Activated naive CD8-positive, alpha-beta T cell (primary cell): ENCODE data around the gene DAB2.

ENCODE experiments used
- H3K27ac Mint-ChIP-seq: one replicate; pipeline ENCODE4 v1.8.0; 2021; ENCODE audit warnings: mixed read lengths
- H3K27me3 Mint-ChIP-seq: one replicate; pipeline ENCODE4 v1.8.0; 2021; ENCODE audit warnings: mixed read lengths
- H3K36me3 Mint-ChIP-seq: one replicate; pipeline ENCODE4 v1.8.0; 2021; ENCODE audit warnings: mixed read lengths
- H3K4me1 Mint-ChIP-seq: one replicate; pipeline ENCODE4 v1.8.0; 2021; ENCODE audit warnings: low read depth, mixed read lengths
- H3K4me3 Mint-ChIP-seq: one replicate; pipeline ENCODE4 v1.8.0; 2021; ENCODE audit warnings: mild to moderate bottlenecking, mixed read lengths
- H3K9me3 Mint-ChIP-seq: one replicate; pipeline ENCODE4 v1.8.0; 2021; ENCODE audit warnings: low read depth, mixed read lengths

DAB2 gene

GRCh38 chr5:39364367-39364766 is 60.4 kb downstream of the DAB2 start, which contains the start of gene C9:
C9 (minus strand) TSS chr5:39364495; CDS start chr5:39364464, 31 bp downstream.
- no peaks in the 10 kb centered on the region for H3K9me3 Mint-ChIP-seq
- no peak within 1 kb of the TSS for H3K27ac Mint-ChIP-seq
- H3K36me3 Mint-ChIP-seq = no peaks in the 10 kb centered on the region
- no peaks in the 10 kb centered on the region for H3K4me1 Mint-ChIP-seq
- H3K4me3 Mint-ChIP-seq = no peak within 1 kb of the TSS
- peaks cover 2% of the 10 kb centered on the region for H3K27me3 Mint-ChIP-seq

- no peak overlapping the region for H3K4me3 Mint-ChIP-seq
- no peaks in the 10 kb centered on the region for H3K27me3 Mint-ChIP-seq
- peaks cover 2% of the 10 kb centered on the region for H3K9me3 Mint-ChIP-seq
- no peaks in the 10 kb centered on the region for H3K36me3 Mint-ChIP-seq
- no peaks in the 10 kb centered on the region for H3K4me1 Mint-ChIP-seq
- H3K27ac Mint-ChIP-seq = no peak overlapping the region
Measured at GRCh38 chr5:39363217-39363616, 61.6 kb downstream of the DAB2 start.

DNA sequence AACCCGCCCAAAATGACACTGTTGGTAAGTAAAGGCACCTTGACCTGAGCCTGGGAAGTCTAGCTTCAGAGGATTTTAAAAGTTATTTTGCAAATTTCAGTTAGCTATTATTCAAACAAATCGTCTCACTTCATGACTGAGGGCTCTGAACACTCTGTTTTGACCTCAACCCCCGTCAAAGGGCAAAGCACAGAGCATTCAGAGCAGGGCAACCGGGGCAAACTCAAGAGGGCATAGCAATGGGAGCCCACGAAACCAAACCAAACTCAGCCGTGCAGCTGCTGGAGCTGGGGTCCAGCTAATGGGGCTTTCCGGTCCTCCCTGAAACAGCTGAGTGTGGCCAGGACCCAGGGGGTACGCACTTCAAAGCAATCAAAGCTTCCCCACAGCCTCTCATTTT is 62.1 kb downstream of the DAB2 start:
- no peaks in the 10 kb centered on the region for H3K36me3 Mint-ChIP-seq
- no peaks in the 10 kb centered on the region for H3K27me3 Mint-ChIP-seq
- H3K27ac Mint-ChIP-seq = no peak overlapping the region
- H3K4me3 Mint-ChIP-seq = no peak overlapping the region
- H3K9me3 Mint-ChIP-seq = peaks cover 4% of the 10 kb centered on the region
- H3K4me1 Mint-ChIP-seq = no peaks in the 10 kb centered on the region

GRCh38 chr5:39361306-39361705 is 63.5 kb downstream of the DAB2 start:
- no peaks in the 10 kb centered on the region for H3K36me3 Mint-ChIP-seq

DNA sequence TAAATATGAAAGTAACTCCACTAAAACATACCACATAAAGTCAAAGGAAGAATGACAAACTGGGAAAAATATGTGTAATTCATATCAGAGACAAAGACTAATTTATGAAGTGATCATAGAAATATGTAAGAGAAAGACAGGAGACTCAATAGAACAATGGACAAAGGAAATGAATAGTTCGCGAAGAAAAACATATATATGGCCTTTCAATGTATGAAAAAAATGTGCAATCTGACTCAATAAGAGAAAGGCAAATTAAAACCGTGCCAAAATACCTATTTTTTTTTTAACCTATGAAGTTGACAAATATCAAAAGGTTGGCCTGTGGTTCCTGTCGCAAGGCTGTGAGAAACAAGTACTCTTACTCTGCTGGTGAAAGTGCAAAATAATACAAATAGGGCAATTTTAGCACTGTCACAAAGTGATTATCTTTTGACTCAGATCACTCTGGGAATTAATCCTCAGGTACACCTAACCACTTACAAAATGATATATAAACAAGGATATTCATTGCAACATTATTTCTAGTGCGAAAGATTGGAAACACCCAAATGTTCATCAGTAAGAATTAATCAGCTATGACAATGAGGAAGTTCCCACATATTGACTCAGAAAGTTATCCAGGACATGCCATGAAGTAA is 64.2 kb downstream of the DAB2 start:
- peaks cover 1% of the 10 kb centered on the region for H3K27me3 Mint-ChIP-seq
- no peak overlapping the region for H3K4me3 Mint-ChIP-seq
- H3K9me3 Mint-ChIP-seq = peaks cover 4% of the 10 kb centered on the region
- no peak overlapping the region for H3K27ac Mint-ChIP-seq
- H3K36me3 Mint-ChIP-seq = no peaks in the 10 kb centered on the region
- H3K4me1 Mint-ChIP-seq = no peaks in the 10 kb centered on the region

More at GRCh38 chr5:39361306-39361705, 63.5 kb downstream of the DAB2 start:
- Mint-ChIP-seq H3K27me3 (no peaks in the 10 kb centered on the region), H3K9me3 (peaks cover 4% of the 10 kb centered on the region), H3K4me1 (no peaks in the 10 kb centered on the region), H3K27ac (no peak overlapping the region), H3K4me3 (no peak overlapping the region)

- Mint-ChIP-seq H3K27ac (no peak overlapping the region), H3K9me3 (peaks cover 19% of the 10 kb centered on the region), H3K27me3 (peaks cover 1% of the 10 kb centered on the region), H3K4me1 (no peaks in the 10 kb centered on the region), H3K4me3 (no peak overlapping the region), H3K36me3 (peaks cover 6% of the 10 kb centered on the region)
Measured at GRCh38 chr5:39356263-39356662, 68.5 kb downstream of the DAB2 start.

DNA sequence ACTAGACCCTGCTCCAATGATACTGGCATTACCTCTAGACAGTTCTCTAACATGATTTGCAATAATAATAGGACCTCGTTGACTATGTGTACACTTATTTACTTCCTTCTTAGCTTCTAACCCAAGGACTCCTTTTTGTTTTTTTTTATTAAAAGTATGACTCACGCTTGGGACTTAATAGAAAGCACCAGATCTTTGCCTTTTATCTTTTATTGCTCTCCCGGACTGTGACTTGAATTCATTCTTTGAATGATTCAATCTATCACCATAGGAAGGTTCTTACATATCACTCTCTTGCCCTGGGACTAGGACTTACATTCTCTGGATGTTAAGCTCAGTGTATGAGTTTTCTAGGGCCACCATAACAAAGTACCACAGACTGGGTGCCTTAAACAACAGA is 69.5 kb downstream of the DAB2 start:
- no peak overlapping the region for H3K27ac Mint-ChIP-seq
- no peak overlapping the region for H3K4me3 Mint-ChIP-seq
- peaks cover 20% of the 10 kb centered on the region for H3K9me3 Mint-ChIP-seq
- H3K4me1 Mint-ChIP-seq = no peaks in the 10 kb centered on the region
- peaks cover 1% of the 10 kb centered on the region for H3K27me3 Mint-ChIP-seq
- H3K36me3 Mint-ChIP-seq = peaks cover 6% of the 10 kb centered on the region

- Mint-ChIP-seq H3K9me3 (peaks cover 30% of the 10 kb centered on the region), H3K4me3 (no peak overlapping the region), H3K27ac (no peak overlapping the region), H3K36me3 (peaks cover 6% of the 10 kb centered on the region), H3K4me1 (no peaks in the 10 kb centered on the region), H3K27me3 (peaks cover 1% of the 10 kb centered on the region)
Measured at GRCh38 chr5:39353717-39354399, 70.9 kb downstream of the DAB2 start.

DNA sequence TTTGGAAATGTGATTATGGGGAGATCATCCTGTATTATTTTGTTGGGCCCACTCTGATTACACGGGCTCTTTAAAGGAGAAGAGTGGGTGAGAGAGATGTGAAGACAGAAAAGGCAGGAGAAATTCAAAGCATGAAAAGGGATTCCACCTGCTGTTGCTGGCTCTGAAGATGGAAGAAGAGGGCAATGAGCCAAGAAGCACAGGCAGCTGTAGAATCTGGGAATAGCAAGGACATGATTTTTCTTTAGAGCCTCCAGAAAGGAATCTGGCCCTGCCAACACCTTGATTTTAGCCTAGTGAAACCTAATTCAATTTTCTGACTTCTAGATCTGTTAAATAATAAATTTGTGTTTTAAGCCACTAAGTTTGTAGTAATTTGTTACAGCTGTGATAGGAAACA is 71.8 kb downstream of the DAB2 start:
- Mint-ChIP-seq H3K4me3 (no peak overlapping the region), H3K4me1 (no peaks in the 10 kb centered on the region), H3K27me3 (peaks cover 1% of the 10 kb centered on the region), H3K27ac (no peak overlapping the region), H3K9me3 (peaks cover 25% of the 10 kb centered on the region), H3K36me3 (peaks cover 6% of the 10 kb centered on the region)

GRCh38 chr5:39352170-39352569 is 72.6 kb downstream of the DAB2 start:
- Mint-ChIP-seq H3K36me3 (peaks cover 6% of the 10 kb centered on the region), H3K27me3 (peaks cover 1% of the 10 kb centered on the region), H3K9me3 (peaks cover 25% of the 10 kb centered on the region), H3K4me1 (no peaks in the 10 kb centered on the region), H3K27ac (no peak overlapping the region), H3K4me3 (no peak overlapping the region)

GRCh38 chr5:39349484-39349883 is 75.3 kb downstream of the DAB2 start:
- H3K27ac Mint-ChIP-seq = no peak overlapping the region
- H3K4me1 Mint-ChIP-seq = no peaks in the 10 kb centered on the region
- peaks cover 6% of the 10 kb centered on the region for H3K36me3 Mint-ChIP-seq
- peaks cover 25% of the 10 kb centered on the region for H3K9me3 Mint-ChIP-seq
- H3K27me3 Mint-ChIP-seq = peaks cover 6% of the 10 kb centered on the region
- no peak overlapping the region for H3K4me3 Mint-ChIP-seq

DNA sequence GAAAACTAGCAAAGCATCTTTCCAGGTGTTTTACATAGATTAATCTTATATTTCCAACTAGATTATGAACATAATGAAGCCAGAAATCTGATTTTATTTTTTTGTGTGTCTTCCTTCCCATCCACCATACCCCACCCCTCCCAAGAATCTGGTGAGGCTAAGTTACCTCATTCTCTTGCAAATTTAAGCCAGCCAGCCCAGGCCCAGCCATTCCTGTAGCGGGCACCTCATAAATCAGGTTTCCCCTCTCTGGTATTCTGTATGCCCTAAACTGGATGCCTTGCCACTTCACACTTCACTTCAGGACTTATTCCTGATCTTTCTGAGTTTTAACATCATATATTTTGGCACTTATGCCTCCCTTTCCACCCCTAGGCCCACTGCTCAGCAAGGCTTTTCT is 82.3 kb downstream of the DAB2 start:
- Mint-ChIP-seq H3K4me1 (no peaks in the 10 kb centered on the region), H3K4me3 (no peak overlapping the region), H3K27me3 (peaks cover 9% of the 10 kb centered on the region), H3K9me3 (no peaks in the 10 kb centered on the region), H3K36me3 (no peaks in the 10 kb centered on the region), H3K27ac (no peak overlapping the region)

- Mint-ChIP-seq H3K9me3 (no peaks in the 10 kb centered on the region), H3K27me3 (peaks cover 9% of the 10 kb centered on the region), H3K4me3 (no peak overlapping the region), H3K27ac (no peak overlapping the region), H3K4me1 (no peaks in the 10 kb centered on the region), H3K36me3 (no peaks in the 10 kb centered on the region)
Measured at GRCh38 chr5:39341896-39342295, 82.9 kb downstream of the DAB2 start.

DNA sequence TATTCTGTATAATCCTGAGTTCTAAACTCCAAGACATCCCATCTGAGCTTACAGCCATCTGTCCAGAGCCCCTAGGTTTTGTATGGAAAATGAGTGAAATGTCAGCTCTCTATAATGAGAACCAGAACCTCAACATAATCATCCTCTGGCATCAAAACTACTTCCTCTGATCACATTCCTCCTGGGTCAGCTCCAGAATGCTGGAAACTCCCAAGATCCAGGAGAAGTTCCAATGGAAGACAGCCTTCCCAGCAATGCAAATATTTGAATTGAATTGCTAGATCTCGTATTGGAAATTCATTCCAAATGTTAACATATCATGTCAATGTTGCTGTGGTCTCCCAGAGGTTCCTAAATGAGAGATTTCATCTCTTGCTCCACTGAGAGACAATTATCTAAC is 84.3 kb downstream of the DAB2 start:
- peaks cover 8% of the 10 kb centered on the region for H3K27me3 Mint-ChIP-seq
- H3K9me3 Mint-ChIP-seq = no peaks in the 10 kb centered on the region
- H3K36me3 Mint-ChIP-seq = no peaks in the 10 kb centered on the region
- no peak overlapping the region for H3K27ac Mint-ChIP-seq
- H3K4me3 Mint-ChIP-seq = no peak overlapping the region
- H3K4me1 Mint-ChIP-seq = no peaks in the 10 kb centered on the region

DNA sequence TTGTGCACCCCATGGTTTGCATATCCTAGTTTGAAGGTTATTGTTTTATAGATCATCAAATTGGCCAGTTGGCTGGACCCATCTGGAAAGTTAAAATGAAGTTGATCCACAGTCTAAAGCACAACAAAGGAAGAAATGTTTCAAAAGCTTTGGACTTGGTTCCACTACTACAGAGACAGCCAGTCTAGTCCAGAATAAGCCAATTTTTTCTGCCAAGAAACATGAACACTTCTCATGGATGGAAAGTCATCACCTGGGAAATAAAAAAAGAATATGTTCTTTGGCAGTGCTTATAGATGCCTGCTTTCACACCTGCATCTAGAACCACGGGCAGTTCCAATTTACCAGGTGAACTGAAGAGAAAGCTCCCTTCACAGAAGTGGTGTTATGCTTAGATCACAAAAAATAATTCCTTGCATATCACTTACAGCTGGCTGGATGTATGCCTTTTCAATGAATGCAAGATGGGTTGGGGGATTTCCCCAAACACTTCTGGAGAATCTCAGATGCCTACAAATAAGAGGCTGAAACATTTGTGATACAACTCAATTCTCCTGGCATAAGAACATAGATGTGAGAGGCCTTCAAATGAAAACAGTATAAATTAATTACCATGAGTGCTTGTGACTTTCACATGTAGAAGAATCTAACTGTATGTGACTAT is 87.4 kb downstream of the DAB2 start:
- peaks cover 6% of the 10 kb centered on the region for H3K27me3 Mint-ChIP-seq
- no peak overlapping the region for H3K27ac Mint-ChIP-seq
- no peaks in the 10 kb centered on the region for H3K36me3 Mint-ChIP-seq
- no peaks in the 10 kb centered on the region for H3K4me1 Mint-ChIP-seq
- H3K4me3 Mint-ChIP-seq = no peak overlapping the region
- H3K9me3 Mint-ChIP-seq = no peaks in the 10 kb centered on the region
